ENCODE data around the gene SH3RF2. TPM values are rescaled to one million over a fixed set of nuclear protein-coding genes. Genes with fewer than 3 reads are reported as not detected.
"Not testable (repeated sequence)": the region's sequence is repeated elsewhere in the genome, so short reads cannot be mapped to it uniquely, and the experiment has no call there.

The SH3RF2 gene
- total RNA-seq, 4 donors from 2014 or later = 0.26 to 4.1 (median 1.8) TPM

DNA sequence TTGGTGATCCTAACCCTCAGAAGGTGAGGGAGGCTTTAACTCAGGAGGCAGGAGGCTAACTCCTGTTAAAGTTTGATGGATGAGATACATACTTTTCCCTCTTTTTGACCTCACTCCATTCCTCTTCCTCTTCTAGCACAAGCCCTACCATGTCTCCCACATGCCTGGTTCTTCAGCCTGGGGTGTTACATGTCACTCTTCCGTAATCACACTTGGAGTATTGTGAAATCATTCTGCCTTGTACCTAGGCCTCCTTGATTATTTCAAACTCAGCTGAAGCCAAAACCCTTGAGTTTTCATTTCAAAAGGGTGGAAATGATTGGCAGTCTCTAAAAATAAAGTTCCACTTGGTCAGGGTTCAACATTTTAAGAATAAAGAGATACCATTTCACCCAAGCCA lies 167.2 kb downstream of the SH3RF2 start:
- intact Hi-C loops (cut with DNase I; ENCODE audit: low total_unique reads) = no loop called here

DNA sequence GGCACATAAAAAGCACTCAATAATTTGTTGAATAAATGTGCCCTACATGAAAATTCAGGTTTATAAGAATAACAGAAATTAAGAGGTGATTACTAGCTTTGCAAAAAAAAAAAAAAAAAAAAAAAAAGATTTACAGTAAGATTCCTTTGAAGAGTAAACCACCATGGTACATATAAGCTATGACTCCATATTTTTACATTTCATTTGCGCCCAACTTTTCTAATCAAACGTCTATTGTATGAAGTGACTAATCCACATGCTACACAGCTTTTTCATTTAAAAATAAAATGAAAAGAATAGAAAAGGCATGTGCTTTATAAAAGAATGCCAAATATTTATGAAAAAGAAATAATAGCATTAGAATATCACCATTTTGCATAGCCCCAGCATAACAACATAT lies 169.1 kb downstream of the SH3RF2 start, which contains the start of gene PLAC8L1:
Gene PLAC8L1 (minus strand): TSS at position 101 of the 400 bp plus-strand sequence. CDS start 1,266 bp downstream, outside the sequence.
- Histone ChIP-seq H3K4me1 (no peaks in the 10 kb centered on the region), H3K9me3 (no peaks in the 10 kb centered on the region), H3K36me3 (no peaks in the 10 kb centered on the region), H3K27ac (no peak within 1 kb of the TSS), H3K4me3 (no peak within 1 kb of the TSS), H3K27me3 (no peaks in the 10 kb centered on the region)
- no peak for TF ChIP-seq POLR2A (IDR thresholded peaks at IDR 0.05)
- TF ChIP-seq, protein P1, sequence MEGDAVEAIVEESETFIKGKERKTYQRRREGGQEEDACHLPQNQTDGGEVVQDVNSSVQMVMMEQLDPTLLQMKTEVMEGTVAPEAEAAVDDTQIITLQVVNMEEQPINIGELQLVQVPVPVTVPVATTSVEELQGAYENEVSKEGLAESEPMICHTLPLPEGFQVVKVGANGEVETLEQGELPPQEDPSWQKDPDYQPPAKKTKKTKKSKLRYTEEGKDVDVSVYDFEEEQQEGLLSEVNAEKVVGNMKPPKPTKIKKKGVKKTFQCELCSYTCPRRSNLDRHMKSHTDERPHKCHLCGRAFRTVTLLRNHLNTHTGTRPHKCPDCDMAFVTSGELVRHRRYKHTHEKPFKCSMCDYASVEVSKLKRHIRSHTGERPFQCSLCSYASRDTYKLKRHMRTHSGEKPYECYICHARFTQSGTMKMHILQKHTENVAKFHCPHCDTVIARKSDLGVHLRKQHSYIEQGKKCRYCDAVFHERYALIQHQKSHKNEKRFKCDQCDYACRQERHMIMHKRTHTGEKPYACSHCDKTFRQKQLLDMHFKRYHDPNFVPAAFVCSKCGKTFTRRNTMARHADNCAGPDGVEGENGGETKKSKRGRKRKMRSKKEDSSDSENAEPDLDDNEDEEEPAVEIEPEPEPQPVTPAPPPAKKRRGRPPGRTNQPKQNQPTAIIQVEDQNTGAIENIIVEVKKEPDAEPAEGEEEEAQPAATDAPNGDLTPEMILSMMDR (IDR thresholded peaks at IDR 0.05) = no peak
- DNase-seq = no peak
- intact Hi-C loops (cut with DNase I; ENCODE audit: low total_unique reads) = no loop called here

More for the DNA sequence above, 167.2 kb downstream of the SH3RF2 start:
- H3K4me3 ChIP-seq = no peak overlapping the region
- no peaks in the 10 kb centered on the region for H3K4me1 ChIP-seq
- DNase-seq = no peak
- H3K9me3 ChIP-seq = no peaks in the 10 kb centered on the region
- no peak overlapping the region for H3K27ac ChIP-seq
- H3K36me3 ChIP-seq = no peaks in the 10 kb centered on the region
- H3K27me3 ChIP-seq = no peaks in the 10 kb centered on the region
- TF ChIP-seq, protein P1 (IDR thresholded peaks at IDR 0.05) = no peak
- TF ChIP-seq POLR2A (IDR thresholded peaks at IDR 0.05) = no peak

DNA sequence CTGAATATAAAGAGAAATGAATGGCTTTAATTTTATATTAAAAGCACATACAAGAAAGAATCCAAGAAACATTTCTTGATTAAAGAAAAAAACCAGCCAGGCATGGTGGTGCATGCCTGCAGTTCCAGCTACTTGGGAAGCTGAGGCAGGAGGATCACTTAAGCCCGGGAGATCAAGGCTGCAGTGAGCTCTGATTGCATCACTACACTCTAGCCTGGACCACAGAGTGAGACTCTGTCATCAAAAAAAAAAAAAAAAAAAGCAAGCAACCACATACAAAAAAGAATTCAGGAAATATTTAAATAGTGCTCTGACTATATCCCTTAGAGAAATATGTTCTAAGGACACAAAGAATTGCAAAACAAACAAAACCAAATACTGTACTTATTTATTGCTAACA lies 171.5 kb downstream of the SH3RF2 start:
- no peak for DNase-seq
- TF ChIP-seq, protein P1 (IDR thresholded peaks at IDR 0.05) = no peak
- TF ChIP-seq POLR2A (IDR thresholded peaks at IDR 0.05) = no peak
- no peak overlapping the region for H3K4me3 ChIP-seq
- H3K4me1 ChIP-seq = no peaks in the 10 kb centered on the region
- H3K9me3 ChIP-seq = no peaks in the 10 kb centered on the region
- intact Hi-C loops (cut with DNase I; ENCODE audit: low total_unique reads) = no loop called here
- H3K36me3 ChIP-seq = no peaks in the 10 kb centered on the region
- no peak overlapping the region for H3K27ac ChIP-seq
- H3K27me3 ChIP-seq = no peaks in the 10 kb centered on the region

DNA sequence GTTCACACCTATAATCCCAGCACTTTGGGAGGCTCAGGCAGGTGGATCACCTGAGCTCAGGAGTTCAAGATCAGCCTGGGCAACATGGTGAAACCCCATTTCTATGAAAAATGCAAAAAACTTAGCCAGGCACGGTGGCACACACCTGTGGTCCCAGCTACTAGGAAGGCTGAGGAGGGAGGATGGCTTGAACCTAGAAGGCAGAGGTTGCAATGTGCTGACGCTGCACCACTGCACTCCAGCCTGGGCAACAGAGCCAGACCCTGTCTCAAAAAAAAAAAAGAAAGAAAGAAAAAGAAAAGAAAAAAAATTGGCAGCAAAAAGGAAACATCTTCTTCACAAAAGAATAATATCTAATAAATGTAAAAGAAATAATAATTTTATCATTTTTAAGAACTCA lies 172.5 kb downstream of the SH3RF2 start:
- H3K4me3 ChIP-seq; H3K9me3 ChIP-seq; DNase-seq; H3K36me3 ChIP-seq; intact Hi-C loops (cut with DNase I; ENCODE audit: low total_unique reads); H3K27me3 ChIP-seq; H3K27ac ChIP-seq; H3K4me1 ChIP-seq: not testable (repeated sequence)

DNA sequence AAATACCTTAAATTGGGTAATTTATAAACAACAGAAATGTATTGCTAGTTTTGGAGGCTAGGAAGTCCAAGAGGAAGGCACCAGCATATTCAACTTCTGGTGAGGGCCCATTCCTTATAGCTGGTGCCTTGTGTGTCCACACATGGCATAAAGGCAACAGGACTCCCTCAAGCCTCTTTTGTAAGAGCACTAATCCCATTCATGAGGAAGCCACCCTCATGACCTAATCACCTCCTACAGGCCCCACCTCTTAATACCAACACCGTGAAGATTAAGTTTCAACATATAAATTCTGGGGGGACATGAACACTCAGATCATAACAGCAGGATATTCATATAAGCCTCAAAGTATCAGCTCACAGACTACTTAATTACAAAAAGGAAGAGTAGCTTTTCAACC lies 173.0 kb downstream of the SH3RF2 start:
- H3K4me1 ChIP-seq = no peaks in the 10 kb centered on the region
- no peaks in the 10 kb centered on the region for H3K9me3 ChIP-seq
- H3K27ac ChIP-seq = no peak overlapping the region
- intact Hi-C loops (cut with DNase I; ENCODE audit: low total_unique reads) = no loop called here
- no peaks in the 10 kb centered on the region for H3K36me3 ChIP-seq
- TF ChIP-seq, protein P1 (IDR thresholded peaks at IDR 0.05) = no peak
- no peak for TF ChIP-seq POLR2A (IDR thresholded peaks at IDR 0.05)
- H3K27me3 ChIP-seq = no peaks in the 10 kb centered on the region
- DNase-seq = no peak
- no peak overlapping the region for H3K4me3 ChIP-seq

DNA sequence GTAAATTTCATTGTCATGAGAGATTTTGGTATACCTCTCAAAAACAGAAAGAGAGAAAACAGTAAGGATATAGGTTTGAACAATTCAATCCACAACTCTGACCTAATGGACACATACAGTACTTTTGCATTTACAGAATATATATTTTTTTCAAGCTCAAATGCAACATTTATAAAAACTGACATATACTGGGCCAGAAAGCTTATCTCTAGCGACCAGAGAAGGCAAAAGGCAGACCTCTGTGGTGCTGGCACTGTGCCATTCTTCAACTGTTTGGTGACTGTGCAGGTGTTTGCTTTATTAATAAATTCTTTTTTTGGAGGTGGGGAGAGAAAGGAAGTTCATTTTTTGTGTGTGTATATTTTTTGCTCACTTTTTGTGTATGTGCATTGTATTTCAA lies 175.0 kb downstream of the SH3RF2 start:
- Histone ChIP-seq H3K4me1 (no peaks in the 10 kb centered on the region), H3K36me3 (no peaks in the 10 kb centered on the region), H3K4me3 (no peak overlapping the region), H3K27ac (no peak overlapping the region), H3K27me3 (no peaks in the 10 kb centered on the region), H3K9me3 (no peaks in the 10 kb centered on the region)
- DNase-seq = no peak
- intact Hi-C loops (cut with DNase I; ENCODE audit: low total_unique reads) = no loop called here
- TF ChIP-seq POLR2A (IDR thresholded peaks at IDR 0.05) = no peak
- TF ChIP-seq, protein P1 (IDR thresholded peaks at IDR 0.05) = no peak

All from uterus (tissue), 4 donors.